Thoracic aorta (tissue), 2 donors: ENCODE results near the gene ARMC9. TPM values are rescaled to one million over a fixed set of nuclear protein-coding genes. Genes with fewer than 3 reads are reported as not detected.

ENCODE experiments used
- ATAC-seq: fragments of 150-250 bp; one replicate; pipeline ENCODE4 v1.8.0; 2017; ENCODE audit warnings: low read depth; ENCODE audit not compliant: insufficient number of reproducible peaks, low FRiP score
- DNase-seq: peaks from one replicate; pipeline ENCODE4 v3.0.0-alpha.2; 2020; ENCODE audit warnings: low spot score
- H3K27ac ChIP-seq, 2 donors: fragments of 200-600 bp; sonication (generic); 1 replicate in 1 of 2; 2 replicates in 1 of 2; pipeline ENCODE4 v1.5.1; 2016; ENCODE audit warnings: mild to moderate bottlenecking in 2 of 2, moderate library complexity in 2 of 2
- H3K27me3 ChIP-seq: fragments of 200-600 bp; sonication (generic); replicated peaks from 2 replicates; pipeline ENCODE4 v1.6.0; 2016; ENCODE audit warnings: mild to moderate bottlenecking; ENCODE audit not compliant: insufficient read depth
- H3K36me3 ChIP-seq: fragments of 200-600 bp; sonication (generic); one replicate; pipeline ENCODE4 v1.5.1; 2016
- H3K4me1 ChIP-seq, 2 donors: fragments of 200-600 bp; sonication (generic); 1 replicate in 1 of 2; 2 replicates in 1 of 2; pipeline versions ENCODE4 v1.5.1 to v1.6.0; 2016; ENCODE audit warnings: low read depth in 2 of 2, mild to moderate bottlenecking in 1 of 2; ENCODE audit not compliant: control insufficient read depth in 1 of 2
- H3K4me3 ChIP-seq: fragments of 200-600 bp; sonication (generic); 2 replicates; pipeline ENCODE4 v1.5.1; 2016; ENCODE audit warnings: mild to moderate bottlenecking
- H3K9me3 ChIP-seq: fragments of 200-600 bp; sonication (generic); 2 replicates; pipeline ENCODE4 v1.5.1; 2016
- total RNA-seq, 2 donors: library from RNA; depleted of rRNA; stranded (reverse); fragments of >200 nt; gene quantifications; one replicate each; pipeline versions ENCODE4 v1.1.0 to v1.2.3, GENCODE V29; 2016
- TF ChIP-seq, protein P1 (sequence below): fragments of 200-600 bp; sonication (generic); IDR thresholded peaks from one replicate; pipeline ENCODE4 v1.5.1; 2019; ENCODE audit warnings: antibody characterized with exemption

ARMC9 gene
- total RNA-seq, 2 donors from 2014 or later, result 68.5 to 103 TPM

- Histone ChIP-seq H3K27ac (no peak overlapping the region), H3K4me3 (no peak overlapping the region), H3K4me1 (no peaks in the 10 kb centered on the region), H3K36me3 (peaks cover 25% of the 10 kb centered on the region), H3K27me3 (no peaks in the 10 kb centered on the region), H3K9me3 (no peaks in the 10 kb centered on the region)
- DNase-seq (no peak), ATAC-seq (no peak)
- TF ChIP-seq, protein P1, sequence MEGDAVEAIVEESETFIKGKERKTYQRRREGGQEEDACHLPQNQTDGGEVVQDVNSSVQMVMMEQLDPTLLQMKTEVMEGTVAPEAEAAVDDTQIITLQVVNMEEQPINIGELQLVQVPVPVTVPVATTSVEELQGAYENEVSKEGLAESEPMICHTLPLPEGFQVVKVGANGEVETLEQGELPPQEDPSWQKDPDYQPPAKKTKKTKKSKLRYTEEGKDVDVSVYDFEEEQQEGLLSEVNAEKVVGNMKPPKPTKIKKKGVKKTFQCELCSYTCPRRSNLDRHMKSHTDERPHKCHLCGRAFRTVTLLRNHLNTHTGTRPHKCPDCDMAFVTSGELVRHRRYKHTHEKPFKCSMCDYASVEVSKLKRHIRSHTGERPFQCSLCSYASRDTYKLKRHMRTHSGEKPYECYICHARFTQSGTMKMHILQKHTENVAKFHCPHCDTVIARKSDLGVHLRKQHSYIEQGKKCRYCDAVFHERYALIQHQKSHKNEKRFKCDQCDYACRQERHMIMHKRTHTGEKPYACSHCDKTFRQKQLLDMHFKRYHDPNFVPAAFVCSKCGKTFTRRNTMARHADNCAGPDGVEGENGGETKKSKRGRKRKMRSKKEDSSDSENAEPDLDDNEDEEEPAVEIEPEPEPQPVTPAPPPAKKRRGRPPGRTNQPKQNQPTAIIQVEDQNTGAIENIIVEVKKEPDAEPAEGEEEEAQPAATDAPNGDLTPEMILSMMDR, result no peak
Observed at GRCh38 chr2:231331533-231331932, 133.1 kb downstream of the ARMC9 start.

- H3K27ac ChIP-seq, result no peak overlapping the region
- H3K4me3 ChIP-seq, result no peak overlapping the region
- ATAC-seq (no peak), DNase-seq (no peak)
- H3K4me1 ChIP-seq, result no peaks in the 10 kb centered on the region
- TF ChIP-seq, protein P1, result no peak
- H3K36me3 ChIP-seq, result peaks cover 25% of the 10 kb centered on the region
- no peaks in the 10 kb centered on the region for H3K27me3 ChIP-seq
- no peaks in the 10 kb centered on the region for H3K9me3 ChIP-seq
Observed at GRCh38 chr2:231332388-231332787, 134.0 kb downstream of the ARMC9 start.

DNA sequence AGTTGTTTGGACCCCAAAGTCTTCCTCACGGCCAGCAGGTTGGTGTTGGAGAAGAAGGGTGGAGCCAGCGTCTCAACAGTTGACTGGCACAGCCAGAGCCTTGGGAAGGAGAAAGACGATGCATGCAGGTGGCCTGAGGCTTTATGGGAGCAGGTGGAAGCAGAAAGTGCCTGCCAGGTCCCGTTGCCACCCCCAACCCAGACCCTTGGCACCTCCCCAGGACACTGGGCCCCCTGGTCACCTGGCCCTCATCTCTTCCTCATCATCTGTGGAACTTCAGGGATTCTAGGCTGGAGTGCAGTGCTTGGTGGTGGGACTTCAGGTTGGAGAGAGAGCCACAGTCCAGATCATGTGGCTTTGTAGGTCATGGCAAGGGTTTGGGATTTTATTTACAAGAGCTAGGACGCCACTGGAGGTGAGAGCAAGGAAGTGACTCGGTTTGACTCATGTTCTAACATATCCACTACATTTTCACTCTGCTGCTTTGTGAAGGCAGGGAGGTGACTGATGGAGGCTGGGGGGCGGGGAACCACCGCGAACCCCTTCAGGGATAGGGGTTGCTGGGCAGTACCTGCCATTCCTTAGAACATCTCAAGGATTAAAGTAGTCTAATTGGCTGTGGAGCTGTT, 134.6 kb downstream of the ARMC9 start:
- Histone ChIP-seq H3K4me3 (no peak overlapping the region), H3K27ac (no peak overlapping the region), H3K4me1 (no peaks in the 10 kb centered on the region), H3K9me3 (no peaks in the 10 kb centered on the region), H3K36me3 (peaks cover 25% of the 10 kb centered on the region), H3K27me3 (no peaks in the 10 kb centered on the region)
- DNase-seq (no peak), ATAC-seq (no peak)
- TF ChIP-seq, protein P1, result no peak

DNA sequence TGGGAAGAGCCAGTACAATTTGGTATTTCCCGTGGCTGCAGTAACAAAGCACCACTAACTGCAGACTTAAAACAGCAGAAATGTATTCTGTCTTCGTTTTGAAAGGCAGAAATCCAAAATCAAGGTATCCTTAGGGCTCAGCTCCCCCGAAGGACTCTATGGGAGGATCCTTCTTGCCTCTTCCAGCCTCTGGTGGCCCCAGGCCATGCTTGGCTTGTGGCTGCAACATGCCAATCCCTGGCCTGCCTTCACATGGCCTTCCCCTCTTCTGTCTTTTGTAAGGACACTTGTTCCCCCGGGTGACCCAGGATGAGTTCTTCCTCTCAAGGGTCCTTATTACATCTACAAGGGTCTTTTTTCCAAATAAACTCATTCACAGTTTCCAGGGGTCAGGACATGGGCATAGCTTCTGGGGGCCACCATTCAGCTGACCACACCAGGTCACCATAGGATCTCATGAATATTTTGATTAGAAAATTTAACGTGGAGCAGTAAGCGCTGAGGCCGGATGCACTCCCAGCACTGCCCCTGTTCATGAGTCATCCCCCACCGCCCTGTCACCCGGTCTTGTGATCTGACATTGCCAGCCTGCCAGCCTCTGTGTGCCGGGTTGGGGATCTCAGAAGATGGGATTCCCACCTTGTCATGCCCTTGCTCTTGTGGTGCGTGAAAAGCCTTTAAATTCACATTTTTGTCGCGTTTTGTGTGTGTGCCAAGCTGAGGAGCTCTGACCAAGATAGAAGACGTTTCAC, 135.9 kb downstream of the ARMC9 start:
- no peak overlapping the region for H3K4me3 ChIP-seq
- no peaks in the 10 kb centered on the region for H3K4me1 ChIP-seq
- no peaks in the 10 kb centered on the region for H3K9me3 ChIP-seq
- no peak for ATAC-seq
- DNase-seq, result no peak
- no peak overlapping the region for H3K27ac ChIP-seq
- TF ChIP-seq, protein P1, result no peak
- H3K36me3 ChIP-seq, result peaks cover 25% of the 10 kb centered on the region
- no peaks in the 10 kb centered on the region for H3K27me3 ChIP-seq

- Histone ChIP-seq H3K36me3 (peaks cover 25% of the 10 kb centered on the region), H3K27ac (no peak overlapping the region), H3K9me3 (no peaks in the 10 kb centered on the region), H3K27me3 (no peaks in the 10 kb centered on the region), H3K4me1 (no peaks in the 10 kb centered on the region), H3K4me3 (no peak overlapping the region)
- no peak for DNase-seq
- no peak for ATAC-seq
- TF ChIP-seq, protein P1, result no peak
Observed at GRCh38 chr2:231334981-231335380, 136.6 kb downstream of the ARMC9 start.
